HFFc6 (cell line): ENCODE data around the gene SOX10. TPM values are rescaled to one million over a fixed set of nuclear protein-coding genes. Genes with fewer than 3 reads are reported as not detected.
A peak's percentile ranks its signal among the peaks of the same experiment; 100 is the strongest.

Source experiments
- DNase-seq: peaks from one replicate; pipeline ENCODE4 v3.0.0-alpha.2; 2018
- H3K27ac Mint-ChIP-seq: 2 replicates; pipeline ENCODE4 v1.8.0; 2020; ENCODE audit warnings: mild to moderate bottlenecking, mixed read lengths
- H3K27me3 Mint-ChIP-seq: 2 replicates; pipeline ENCODE4 v1.8.0; 2021; ENCODE audit warnings: mild to moderate bottlenecking, moderate library complexity, mixed read lengths; ENCODE audit not compliant: insufficient read depth
- H3K36me3 Mint-ChIP-seq: 2 replicates; pipeline ENCODE4 v1.8.0; 2021; ENCODE audit warnings: low read depth, mixed read lengths
- H3K4me1 Mint-ChIP-seq: 2 replicates; pipeline ENCODE4 v1.8.0; 2020; ENCODE audit warnings: low read depth, mixed read lengths
- H3K4me3 Mint-ChIP-seq: 2 replicates; pipeline ENCODE4 v1.8.0; 2020; ENCODE audit warnings: mild to moderate bottlenecking, moderate library complexity, mixed read lengths
- H3K9me3 Mint-ChIP-seq: 2 replicates; pipeline ENCODE4 v1.8.0; 2020; ENCODE audit warnings: mild to moderate bottlenecking, mixed read lengths
- CTCF ChIP-seq: fragments of 200-600 bp; sonication (generic); IDR thresholded peaks from 2 replicates; pipeline ENCODE4 v1.5.0; 2021; ENCODE audit warnings: antibody characterized with exemption, mild to moderate bottlenecking
- long read RNA-seq: library from polyadenylated mRNA; unstranded; transcript quantifications from one replicate; pipeline ENCODE4 v2.0.0, GENCODE V29; 2019
- total RNA-seq, 6 experiments: library from RNA; stranded (reverse); fragmentation: NEBNext Ultra II Directional; extraction: Animal tissue kit (Norgen Biotek cat#: 25700); gene quantifications; 2 replicates in 1 of 6; 3 replicates in 5 of 6; pipeline ENCODE4 v1.2.3, GENCODE V29; 2021

SOX10 gene
- not detected for total RNA-seq
- long read RNA-seq: 0 reads

DNA sequence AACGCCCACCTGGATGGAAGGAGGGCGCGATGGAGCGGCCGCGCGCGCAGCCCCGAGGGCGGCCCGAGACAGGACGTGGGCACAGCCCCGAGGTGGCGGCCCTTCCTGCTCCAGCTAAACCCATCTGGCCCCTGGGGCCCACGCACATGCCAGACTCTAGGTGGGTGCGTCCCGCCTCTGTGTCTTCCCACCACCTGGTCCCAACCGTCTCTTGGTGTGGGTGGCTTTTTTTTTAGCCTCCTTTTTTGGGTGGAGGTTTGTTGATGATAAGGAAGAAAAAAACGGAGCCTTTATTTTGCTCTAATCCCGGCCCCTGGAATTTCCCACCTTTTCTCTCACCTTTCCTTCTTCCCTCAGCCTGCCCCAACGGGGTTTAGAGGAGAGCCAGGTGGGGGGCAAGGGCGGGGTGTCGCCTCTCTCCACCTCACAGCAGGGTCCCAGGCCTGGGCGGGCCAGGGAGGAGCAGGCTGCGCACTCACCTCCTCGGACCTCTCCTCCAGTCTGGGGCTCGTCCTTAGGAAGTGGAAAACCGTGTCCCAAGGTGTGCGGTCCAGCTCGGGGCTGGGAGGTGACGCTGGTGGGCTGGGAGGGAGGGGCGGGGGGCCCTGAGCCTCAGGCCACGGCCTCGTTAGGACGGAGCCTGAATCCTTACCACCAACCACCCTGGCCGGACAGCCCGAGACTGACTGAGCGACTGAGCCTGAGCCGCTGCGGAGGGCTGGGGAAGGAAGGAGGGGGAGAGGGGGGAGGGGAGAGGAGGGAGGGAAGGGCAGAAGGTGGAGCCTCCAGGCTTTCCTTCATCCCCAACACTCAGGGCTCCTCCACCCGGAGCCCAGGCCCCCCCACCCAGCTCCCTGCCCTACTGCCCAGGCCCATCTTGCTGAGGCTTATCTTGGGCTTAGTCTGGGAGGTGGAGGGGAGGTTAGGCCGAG lies at the start of gene SOX10:
TSS of gene SOX10 (minus strand) at position 696 of the 932 bp plus-strand sequence. CDS start 771 bp downstream, outside the sequence.
- no peak for DNase-seq
- TF ChIP-seq CTCF: no peak
- no peak within 1 kb of the TSS for H3K27ac Mint-ChIP-seq
- no peaks in the 10 kb centered on the region for H3K36me3 Mint-ChIP-seq
- no peaks in the 10 kb centered on the region for H3K9me3 Mint-ChIP-seq
- no peak within 1 kb of the TSS for H3K4me3 Mint-ChIP-seq
- H3K4me1 Mint-ChIP-seq: no peaks in the 10 kb centered on the region
- H3K27me3 Mint-ChIP-seq: peaks cover 2% of the 10 kb centered on the region; the same call in 1 of the 2 replicates

GRCh38 chr22:38033522-38034277 lies 49.3 kb upstream of the SOX10 start:
- Mint-ChIP-seq H3K4me3 (peak overlapping the region; percentile 62), H3K9me3 (no peaks in the 10 kb centered on the region)
- DNase-seq: no peak

GRCh38 chr22:38032681-38033521 lies 48.5 kb upstream of the SOX10 start:
- Mint-ChIP-seq H3K4me1 (peaks cover 34% of the 10 kb centered on the region), H3K9me3 (no peaks in the 10 kb centered on the region), H3K4me3 (peak overlapping the region; percentile 41; the same call in 1 of the 2 replicates), H3K27ac (peak overlapping the region; percentile 76), H3K36me3 (no peaks in the 10 kb centered on the region), H3K27me3 (peaks cover 7% of the 10 kb centered on the region)
- DNase-seq: peak; percentile 57
- no peak for TF ChIP-seq CTCF

More at GRCh38 chr22:38033522-38034277, 49.3 kb upstream of the SOX10 start:
- peaks cover 7% of the 10 kb centered on the region for H3K27me3 Mint-ChIP-seq
- H3K27ac Mint-ChIP-seq: peak overlapping the region; percentile 95
- no peaks in the 10 kb centered on the region for H3K36me3 Mint-ChIP-seq
- peaks cover 34% of the 10 kb centered on the region for H3K4me1 Mint-ChIP-seq
- TF ChIP-seq CTCF: no peak

- no peaks in the 10 kb centered on the region for H3K36me3 Mint-ChIP-seq
- no peaks in the 10 kb centered on the region for H3K9me3 Mint-ChIP-seq
- H3K27me3 Mint-ChIP-seq: peaks cover 6% of the 10 kb centered on the region
- no peak overlapping the region for H3K27ac Mint-ChIP-seq
- no peak for TF ChIP-seq CTCF
- no peak for DNase-seq
- H3K4me1 Mint-ChIP-seq: peaks cover 29% of the 10 kb centered on the region
- no peak overlapping the region for H3K4me3 Mint-ChIP-seq
Measured at GRCh38 chr22:38031491-38031890, 47.1 kb upstream of the SOX10 start.
